ENCODE data around the gene FOXO3. TPM values are rescaled to one million over a fixed set of nuclear protein-coding genes. Genes with fewer than 3 reads are reported as not detected.

Gene FOXO3
- total RNA-seq, 1 donor from 2014 or later: 16.8 TPM

GRCh38 chr6:108651340-108652227, 90.9 kb downstream of the FOXO3 start:
- TF ChIP-seq, protein P1, sequence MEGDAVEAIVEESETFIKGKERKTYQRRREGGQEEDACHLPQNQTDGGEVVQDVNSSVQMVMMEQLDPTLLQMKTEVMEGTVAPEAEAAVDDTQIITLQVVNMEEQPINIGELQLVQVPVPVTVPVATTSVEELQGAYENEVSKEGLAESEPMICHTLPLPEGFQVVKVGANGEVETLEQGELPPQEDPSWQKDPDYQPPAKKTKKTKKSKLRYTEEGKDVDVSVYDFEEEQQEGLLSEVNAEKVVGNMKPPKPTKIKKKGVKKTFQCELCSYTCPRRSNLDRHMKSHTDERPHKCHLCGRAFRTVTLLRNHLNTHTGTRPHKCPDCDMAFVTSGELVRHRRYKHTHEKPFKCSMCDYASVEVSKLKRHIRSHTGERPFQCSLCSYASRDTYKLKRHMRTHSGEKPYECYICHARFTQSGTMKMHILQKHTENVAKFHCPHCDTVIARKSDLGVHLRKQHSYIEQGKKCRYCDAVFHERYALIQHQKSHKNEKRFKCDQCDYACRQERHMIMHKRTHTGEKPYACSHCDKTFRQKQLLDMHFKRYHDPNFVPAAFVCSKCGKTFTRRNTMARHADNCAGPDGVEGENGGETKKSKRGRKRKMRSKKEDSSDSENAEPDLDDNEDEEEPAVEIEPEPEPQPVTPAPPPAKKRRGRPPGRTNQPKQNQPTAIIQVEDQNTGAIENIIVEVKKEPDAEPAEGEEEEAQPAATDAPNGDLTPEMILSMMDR (conservative IDR thresholded peaks at IDR 0.05; ENCODE audit: low read depth, low read length): no peak
- no peak for DNase-seq (ENCODE audit: low read depth)
- H3K4me3 ChIP-seq (ENCODE audit: low read depth, low read length): no peak overlapping the region

DNA sequence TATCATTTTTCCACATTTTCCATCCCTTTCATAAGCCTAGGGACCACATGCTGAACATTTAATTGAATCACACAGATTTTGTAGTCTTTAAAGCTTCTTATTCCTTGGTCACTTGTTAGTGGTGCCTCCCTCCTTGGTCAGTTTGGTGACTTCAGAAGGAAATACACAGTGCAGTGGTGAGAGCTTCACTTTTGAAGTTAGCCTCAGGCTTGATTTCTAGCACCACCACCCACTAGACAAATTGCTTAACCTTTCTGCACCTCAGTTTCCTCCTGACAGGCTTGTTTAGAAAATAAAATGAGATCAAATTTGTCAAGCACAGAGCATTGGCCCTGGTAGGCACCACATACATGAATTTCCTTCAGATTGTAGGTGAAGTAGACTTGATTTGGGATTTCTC, 91.7 kb downstream of the FOXO3 start:
- TF ChIP-seq, protein P1 (conservative IDR thresholded peaks at IDR 0.05; ENCODE audit: low read depth, low read length): no peak
- H3K4me3 ChIP-seq (ENCODE audit: low read depth, low read length): no peak overlapping the region
- no peak for DNase-seq (ENCODE audit: low read depth)

DNA sequence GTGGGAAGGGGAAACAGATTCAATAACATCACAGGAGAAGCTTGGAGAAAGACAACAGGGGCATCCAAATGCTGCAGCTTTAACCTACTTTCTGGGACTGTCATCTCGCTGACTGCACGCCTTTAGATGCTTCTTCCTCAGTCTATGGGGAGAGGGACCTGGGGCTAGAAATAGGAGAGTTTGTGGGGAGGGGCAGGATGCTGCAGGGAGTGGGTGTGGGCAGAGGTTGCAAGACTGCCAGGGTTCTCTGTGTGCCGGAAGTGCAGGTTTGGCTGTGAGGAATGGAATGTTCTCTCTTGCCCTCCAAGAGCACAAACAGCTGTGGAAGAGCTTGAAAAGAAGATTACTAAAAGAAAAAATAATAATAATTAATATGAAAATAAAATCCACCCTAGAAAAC, 93.2 kb downstream of the FOXO3 start:
- H3K4me3 ChIP-seq (ENCODE audit: low read depth, low read length): no peak overlapping the region
- TF ChIP-seq, protein P1 (conservative IDR thresholded peaks at IDR 0.05; ENCODE audit: low read depth, low read length): no peak
- DNase-seq (ENCODE audit: low read depth): no peak

GRCh38 chr6:108654465-108655106, 93.9 kb downstream of the FOXO3 start:
- H3K4me3 ChIP-seq (ENCODE audit: low read depth, low read length): no peak overlapping the region
- TF ChIP-seq, protein P1 (conservative IDR thresholded peaks at IDR 0.05; ENCODE audit: low read depth, low read length): no peak
- DNase-seq (ENCODE audit: low read depth): no peak

DNA sequence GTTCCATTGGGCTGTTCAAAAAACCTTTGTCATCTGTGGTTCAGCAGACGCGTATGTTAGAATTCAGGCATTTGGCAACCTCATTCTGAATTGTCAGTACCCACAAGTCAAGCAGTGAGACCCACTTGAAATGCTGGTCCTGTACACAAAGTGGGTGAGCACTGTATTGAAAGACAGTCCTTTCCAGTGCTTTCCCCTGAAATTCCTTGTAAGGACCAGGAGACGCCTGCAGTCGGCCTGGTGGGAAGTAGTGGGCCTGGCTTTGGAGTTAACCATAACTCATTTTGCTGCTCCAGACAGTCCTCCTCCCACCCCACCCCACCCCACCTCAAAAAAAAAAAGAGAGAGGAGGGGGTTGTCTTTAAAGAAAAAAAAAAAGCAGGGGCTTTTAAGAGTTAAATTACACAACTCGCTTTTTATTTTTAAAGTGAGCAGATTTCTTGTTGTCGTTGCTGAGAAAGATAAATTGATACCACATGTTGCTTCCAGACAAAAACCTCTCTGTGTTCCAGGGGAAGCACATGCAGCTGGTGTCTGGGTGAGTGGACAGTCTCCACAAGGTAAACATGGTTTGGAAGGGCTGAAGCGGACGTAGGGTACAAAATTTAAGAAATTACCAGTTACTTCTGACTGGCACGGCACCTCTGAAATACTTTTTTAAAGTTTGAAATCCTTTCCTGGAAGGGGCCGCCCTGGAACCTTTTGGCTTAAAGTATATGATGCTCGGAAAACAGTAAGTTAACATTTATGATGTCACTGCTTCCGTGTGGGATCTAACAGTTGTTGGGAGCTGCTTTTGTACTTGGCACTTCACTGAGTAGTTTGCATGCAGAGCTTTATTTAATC, 95.3 kb downstream of the FOXO3 start:
- TF ChIP-seq, protein P1 (conservative IDR thresholded peaks at IDR 0.05; ENCODE audit: low read depth, low read length): no peak
- H3K4me3 ChIP-seq (ENCODE audit: low read depth, low read length): no peak overlapping the region
- no peak for DNase-seq (ENCODE audit: low read depth)

- TF ChIP-seq, protein P1 (conservative IDR thresholded peaks at IDR 0.05; ENCODE audit: low read depth, low read length): no peak
- DNase-seq (ENCODE audit: low read depth): no peak
- no peak overlapping the region for H3K4me3 ChIP-seq (ENCODE audit: low read depth, low read length)
Measured at GRCh38 chr6:108656836-108657235, 96.1 kb downstream of the FOXO3 start.
